GM18498 (cell line): ENCODE data around the gene BRCA1.
"Not testable (repeated sequence)": the region's sequence is repeated elsewhere in the genome, so short reads cannot be mapped to it uniquely, and the experiment has no call there.

Experiments
- ATAC-seq: cut with Tn5 transposase; IDR thresholded peaks from one replicate; pipeline ENCODE4 v1.9.1; 2021; ENCODE audit warnings: mild to moderate bottlenecking, moderate library complexity; ENCODE audit not compliant: unreplicated experiment

BRCA1 gene

DNA sequence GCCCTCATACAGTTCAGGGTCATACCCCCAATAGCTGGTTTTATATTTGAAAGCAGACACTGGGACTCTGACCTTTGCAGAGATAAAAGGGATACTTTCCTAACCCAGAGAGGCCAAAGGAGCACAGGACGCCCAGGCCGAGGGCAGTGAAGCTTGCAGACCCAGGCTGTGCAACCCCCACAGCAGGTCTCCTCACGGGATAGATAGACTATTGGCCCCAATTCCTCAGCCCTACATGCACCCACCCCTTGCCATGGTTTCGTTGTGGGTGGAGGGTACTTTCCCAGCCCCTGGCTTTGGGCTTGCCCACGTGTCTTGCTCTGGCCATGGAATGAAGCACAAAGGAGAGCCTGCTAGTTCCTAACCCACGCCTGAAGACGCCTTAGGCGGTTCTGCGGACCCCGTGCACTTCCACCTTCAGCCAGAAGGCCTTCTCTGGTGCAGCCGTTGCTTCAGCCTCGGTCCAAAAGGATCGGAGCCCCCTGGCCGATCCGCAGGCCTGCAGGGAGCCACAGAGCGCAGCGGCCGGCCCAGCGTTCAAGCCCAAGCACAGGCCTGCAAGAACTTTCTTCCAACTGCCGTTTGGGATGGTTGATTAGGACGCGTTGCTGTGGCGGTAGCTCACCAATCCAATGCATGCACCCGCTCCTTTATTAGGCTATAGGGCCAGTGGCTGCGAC is 9.8 kb upstream of the BRCA1 start:
- ATAC-seq: no peak

DNA sequence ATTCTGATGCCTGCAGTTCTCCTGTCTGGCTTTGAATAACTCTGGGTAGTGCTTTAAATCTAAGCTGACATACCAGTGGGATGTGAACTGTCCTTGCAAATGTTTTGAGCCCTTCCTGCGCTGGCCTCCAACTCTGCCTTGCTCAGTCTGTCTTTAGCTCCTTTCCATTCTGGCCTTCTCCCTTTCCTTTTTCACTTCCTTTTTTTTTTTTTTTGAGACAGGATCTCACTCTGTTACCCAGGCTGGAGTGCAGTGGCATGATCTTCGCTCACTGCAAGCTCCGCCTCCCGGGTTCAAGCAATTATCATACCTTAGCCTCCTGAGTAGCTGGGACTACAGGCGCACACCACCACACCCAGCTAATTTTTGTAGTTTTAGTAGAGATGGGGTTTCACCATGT is 8.3 kb upstream of the BRCA1 start:
- not testable (repeated sequence) for ATAC-seq

DNA sequence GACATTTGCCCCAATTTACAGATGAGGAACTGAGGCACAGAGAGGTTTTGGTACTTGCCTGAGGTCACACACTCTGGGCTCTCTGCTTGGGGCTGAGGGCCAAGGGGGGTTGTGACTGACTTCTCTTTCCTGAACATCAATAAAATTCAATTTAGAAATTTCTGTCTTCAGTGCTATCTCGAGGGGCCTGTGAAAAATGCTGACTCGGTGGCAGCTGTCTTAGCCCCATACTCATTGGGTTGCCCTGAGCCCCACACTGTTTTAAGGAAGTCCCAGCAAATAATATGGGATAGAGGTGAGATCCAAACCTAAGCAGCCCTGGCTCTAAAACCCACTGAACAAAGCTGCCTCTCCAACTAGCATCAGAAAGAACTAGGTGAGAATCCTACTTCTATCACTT is 7.0 kb upstream of the BRCA1 start:
- no peak for ATAC-seq

DNA sequence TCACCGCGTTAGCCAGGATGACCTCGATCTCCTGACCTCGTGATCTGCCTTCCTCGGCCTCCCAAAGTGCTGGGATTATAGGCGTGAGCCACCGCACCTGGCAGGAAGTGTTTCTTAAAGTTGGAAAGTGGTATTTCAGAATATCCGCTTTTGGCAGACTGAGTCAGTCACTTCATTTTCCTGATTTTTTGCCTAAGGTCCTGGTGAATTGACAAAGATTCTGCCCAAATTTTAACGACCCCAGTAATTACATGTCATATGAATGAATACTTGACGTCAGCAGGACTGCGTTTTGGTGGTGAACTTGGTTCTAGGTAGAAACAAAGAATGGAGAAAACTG is 4.5 kb upstream of the BRCA1 start:
- no peak for ATAC-seq

DNA sequence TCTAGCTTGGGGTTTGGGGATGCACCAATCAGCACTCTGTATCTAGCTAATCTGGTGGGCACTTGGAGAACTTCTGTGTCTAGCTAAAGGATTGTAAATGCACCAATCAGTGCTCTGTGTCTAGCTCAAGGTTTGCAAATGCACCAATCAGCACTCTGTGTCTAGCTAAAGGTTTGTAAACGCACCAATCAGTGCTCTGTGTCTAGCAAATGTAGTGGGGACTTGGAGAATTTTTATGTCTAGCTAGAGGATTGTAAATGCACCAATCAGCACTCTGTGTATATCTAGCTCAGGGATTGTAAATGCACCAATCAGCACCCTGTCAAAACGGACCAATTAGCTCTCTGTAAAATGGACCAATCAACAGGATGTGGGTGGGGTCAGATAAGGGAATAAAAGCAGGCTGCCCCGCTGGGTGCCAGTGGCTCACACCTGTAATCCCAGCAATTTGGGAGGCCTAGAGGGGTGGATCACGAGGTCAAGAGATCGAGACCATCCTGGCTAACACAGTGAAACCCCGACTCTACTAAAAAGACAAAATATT is 2.2 kb upstream of the BRCA1 start:
- not testable (repeated sequence) for ATAC-seq

DNA sequence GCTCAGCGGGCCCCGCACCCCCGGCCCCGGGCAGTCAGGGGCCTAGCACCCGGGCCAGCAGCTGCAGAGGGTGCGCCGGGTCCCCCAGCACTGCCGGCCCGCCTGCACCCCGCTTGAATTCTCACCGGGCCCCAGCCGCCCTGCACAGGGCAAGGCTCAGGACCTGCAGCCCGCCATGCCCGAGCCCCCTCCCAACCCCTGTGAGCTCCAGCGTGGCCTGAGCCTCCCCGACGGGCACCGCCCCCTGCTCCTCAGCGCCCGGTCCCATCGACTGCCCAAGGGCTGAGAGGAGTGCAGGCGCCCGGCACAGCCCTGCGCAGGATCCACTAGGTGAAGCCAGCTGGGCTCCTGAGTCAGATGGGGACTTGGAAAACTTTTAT is 1.7 kb upstream of the BRCA1 start:
- no peak for ATAC-seq

DNA sequence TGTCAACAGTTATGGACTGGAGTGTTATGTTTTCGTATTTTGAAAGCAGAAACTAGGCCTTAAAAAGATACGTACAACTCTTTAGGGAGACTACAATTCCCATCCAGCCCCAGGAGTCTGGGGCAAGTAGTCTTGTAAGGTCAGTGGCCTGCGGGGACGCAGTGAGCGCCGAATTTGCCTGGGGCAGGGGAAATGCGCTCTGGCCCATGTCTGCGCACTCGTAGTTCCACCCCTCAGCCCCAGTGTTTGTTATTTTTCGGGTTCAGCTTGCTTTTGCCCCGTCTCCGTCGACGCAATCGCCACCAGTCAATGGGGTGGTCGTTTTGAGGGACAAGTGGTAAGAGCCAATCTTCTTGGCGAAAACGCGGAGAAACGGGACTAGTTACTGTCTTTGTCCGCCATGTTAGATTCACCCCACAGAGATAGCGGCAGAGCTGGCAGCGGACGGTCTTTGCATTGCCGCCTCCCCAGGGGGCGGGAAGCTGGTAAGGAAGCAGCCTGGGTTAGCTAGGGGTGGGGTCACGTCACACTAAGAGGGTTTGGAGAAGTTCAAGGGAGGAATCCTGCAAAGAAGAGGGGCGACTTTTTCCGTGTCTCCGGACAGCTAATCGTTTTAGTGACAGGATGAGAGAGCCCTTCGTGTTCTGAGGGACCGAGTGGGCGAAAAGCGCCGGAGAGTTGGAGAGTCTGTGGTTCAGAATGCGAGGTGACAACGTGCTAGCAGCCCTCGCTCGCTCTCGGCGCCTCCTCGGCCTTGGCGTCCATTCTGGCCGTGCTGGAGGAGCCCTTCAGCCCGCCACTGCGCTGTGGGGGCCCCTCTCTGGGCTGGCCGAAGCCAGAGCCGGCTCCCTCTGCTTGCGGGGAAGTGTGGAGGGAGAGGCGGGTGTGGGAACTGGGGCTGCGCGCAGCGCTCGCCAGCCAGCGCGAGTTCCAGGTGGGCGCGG is 1.1 kb upstream of the BRCA1 start:
- ATAC-seq: no peak

DNA sequence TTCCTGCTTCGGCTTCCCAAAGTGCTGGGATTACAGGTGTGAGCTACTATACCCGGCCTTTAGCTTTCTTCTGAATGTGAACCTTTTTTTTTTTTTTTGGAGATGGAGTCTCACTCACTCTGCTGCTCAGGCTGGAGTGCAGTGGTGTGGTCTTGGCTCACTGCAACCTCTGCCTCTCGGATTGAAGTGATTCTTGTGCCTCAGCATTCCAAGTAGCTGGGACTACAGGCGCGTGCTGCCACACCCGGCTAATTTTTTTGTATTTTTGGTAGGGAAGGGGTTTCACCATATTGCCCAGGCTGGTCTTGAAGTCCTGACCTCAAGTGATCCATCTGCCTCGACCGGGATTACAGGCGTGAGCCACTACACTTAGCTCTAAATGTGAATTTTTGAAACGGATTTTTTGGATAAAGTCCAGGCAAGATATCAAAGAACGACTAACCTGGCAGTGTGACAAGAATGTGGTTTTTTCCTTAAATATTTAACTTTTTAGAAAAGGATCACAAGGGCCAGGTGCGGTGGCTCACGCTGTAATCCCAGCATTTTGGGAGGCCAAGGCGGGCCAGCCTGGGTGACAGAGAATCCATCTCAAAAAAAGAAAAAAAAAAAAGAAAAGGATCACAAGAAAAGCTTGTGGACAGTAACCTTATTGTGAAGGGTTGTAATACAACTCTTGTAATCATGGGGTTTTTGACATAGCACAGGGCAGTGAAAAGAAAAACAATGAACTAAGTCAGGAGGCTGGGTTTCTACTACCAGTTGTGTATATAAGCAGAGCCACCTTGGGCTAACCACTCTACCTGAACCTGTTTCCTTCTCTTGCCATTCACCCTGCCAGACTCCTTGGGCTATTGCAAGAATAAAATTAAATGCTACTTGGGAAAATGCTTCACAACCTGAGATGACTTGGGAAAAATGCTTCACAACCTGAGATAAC is 6.2 kb downstream of the BRCA1 start:
- ATAC-seq: no peak

DNA sequence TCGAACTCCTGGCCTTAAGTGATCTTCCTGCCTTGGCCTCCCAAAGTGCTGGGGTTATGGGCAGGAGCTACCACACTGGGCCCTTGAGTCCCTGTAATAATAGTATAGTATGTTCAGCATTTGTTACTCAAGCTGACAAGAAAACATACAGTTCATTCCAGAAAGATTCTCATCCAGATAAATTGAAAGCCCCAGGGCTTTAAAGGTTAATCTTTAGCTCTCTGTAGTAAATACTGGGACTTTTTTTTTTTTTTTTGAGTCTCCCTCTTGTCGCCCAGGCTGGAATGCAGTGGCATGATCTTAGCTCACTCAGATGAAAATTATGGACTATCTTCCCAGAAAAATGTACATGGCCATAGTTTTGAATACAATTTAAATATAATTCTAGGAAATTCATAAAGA is 11.0 kb downstream of the BRCA1 start:
- ATAC-seq: no peak

DNA sequence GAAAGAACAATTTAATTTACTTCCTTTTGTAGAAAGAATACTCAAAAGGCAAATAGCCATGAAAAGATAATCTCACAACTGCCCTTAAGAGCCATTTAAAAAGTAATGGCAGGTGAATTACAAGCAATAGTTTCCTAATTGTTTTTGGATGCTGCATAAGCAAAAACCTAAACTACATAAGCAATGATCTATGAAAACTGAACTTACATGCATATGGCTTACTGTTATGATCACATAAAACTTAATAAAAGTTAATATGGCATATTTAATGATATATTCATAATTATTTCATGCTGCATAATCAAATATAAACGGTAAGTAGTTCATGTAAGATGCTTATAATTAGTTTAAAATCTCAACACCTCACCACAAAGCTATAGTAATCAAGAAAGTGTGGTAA is 18.6 kb downstream of the BRCA1 start:
- no peak for ATAC-seq

DNA sequence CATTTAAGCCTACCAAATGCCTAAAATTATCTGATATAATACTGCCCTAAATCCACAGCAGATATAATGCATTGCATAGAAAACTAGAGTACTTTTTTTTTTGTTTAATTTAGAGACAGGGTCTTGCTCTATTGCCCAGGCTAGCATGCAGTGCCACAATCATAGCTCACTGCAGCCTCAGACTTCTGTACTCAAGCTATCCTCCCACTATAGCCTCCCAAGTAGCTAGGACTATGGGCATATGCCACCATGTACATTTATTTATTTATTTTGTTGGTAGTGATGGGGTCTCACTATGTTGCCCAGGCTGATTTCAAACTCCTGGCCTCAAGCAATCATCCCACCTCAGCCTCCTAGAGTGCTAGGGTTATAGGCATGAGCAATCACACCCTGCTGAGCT is 20.0 kb downstream of the BRCA1 start:
- ATAC-seq: no peak

DNA sequence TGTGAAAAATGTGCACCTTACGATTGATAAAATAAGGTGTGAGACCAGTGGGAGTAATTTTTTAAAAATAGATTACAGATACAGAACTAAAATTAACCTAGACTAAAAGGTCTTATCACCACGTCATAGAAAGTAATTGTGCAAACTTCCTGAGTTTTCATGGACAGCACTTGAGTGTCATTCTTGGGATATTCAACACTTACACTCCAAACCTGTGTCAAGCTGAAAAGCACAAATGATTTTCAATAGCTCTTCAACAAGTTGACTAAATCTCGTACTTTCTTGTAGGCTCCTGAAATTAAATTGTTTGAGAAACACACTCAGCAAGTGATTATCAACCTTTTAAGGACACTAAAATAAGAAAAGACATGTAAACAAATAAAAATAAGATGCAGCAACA is 20.5 kb downstream of the BRCA1 start:
- no peak for ATAC-seq

DNA sequence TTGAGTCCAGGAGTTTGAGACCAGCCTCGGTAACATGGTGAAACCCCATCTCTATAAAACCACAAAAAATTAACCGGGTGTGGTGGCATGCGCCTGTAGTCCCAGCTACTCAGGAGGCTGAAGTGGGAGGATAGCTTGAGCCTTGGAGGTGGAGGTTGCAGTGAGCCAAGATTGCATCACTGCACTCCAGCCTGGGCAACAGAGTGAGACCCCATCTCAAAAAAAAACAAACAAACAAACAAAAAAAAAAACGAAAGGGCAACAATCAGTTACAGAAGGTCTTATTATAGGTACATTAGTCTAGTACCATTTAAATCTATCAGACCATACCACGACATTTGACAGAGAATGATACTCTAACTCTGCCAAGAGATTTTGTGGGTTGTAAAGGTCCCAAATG is 29.8 kb downstream of the BRCA1 start:
- not testable (repeated sequence) for ATAC-seq

DNA sequence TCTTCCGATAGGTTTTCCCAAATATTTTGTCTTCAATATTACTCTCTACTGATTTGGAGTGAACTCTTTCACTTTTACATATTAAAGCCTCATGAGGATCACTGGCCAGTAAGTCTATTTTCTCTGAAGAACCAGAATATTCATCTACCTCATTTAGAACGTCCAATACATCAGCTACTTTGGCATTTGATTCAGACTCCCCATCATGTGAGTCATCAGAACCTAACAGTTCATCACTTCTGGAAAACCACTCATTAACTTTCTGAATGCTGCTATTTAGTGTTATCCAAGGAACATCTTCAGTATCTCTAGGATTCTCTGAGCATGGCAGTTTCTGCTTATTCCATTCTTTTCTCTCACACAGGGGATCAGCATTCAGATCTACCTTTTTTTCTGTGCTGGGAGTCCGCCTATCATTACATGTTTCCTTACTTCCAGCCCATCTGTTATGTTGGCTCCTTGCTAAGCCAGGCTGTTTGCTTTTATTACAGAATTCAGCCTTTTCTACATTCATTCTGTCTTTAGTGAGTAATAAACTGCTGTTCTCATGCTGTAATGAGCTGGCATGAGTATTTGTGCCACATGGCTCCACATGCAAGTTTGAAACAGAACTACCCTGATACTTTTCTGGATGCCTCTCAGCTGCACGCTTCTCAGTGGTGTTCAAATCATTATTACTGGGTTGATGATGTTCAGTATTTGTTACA is 30.9 kb downstream of the BRCA1 start:
- ATAC-seq: no peak

DNA sequence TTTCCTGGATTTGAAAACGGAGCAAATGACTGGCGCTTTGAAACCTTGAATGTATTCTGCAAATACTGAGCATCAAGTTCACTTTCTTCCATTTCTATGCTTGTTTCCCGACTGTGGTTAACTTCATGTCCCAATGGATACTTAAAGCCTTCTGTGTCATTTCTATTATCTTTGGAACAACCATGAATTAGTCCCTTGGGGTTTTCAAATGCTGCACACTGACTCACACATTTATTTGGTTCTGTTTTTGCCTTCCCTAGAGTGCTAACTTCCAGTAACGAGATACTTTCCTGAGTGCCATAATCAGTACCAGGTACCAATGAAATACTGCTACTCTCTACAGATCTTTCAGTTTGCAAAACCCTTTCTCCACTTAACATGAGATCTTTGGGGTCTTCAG is 32.3 kb downstream of the BRCA1 start:
- no peak for ATAC-seq

DNA sequence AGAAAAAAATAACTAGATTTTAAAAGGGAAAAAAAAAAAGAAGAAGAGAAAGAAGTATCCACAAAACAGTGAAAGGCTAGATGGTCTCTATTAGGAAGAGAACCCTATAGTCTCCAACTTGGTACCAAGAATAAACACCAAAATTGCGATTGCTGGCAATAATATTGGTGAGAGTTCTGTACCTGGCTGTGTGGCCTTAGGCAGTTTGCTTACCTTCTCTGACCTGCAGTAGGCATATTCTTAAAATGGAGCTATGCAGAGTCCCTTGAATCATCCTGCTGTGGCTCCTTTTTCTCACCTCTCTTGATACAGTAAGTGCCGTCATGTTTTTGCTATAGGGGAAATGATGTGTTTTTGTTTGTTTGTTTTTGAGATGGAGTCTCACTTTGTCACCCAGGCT is 35.1 kb downstream of the BRCA1 start:
- no peak for ATAC-seq

DNA sequence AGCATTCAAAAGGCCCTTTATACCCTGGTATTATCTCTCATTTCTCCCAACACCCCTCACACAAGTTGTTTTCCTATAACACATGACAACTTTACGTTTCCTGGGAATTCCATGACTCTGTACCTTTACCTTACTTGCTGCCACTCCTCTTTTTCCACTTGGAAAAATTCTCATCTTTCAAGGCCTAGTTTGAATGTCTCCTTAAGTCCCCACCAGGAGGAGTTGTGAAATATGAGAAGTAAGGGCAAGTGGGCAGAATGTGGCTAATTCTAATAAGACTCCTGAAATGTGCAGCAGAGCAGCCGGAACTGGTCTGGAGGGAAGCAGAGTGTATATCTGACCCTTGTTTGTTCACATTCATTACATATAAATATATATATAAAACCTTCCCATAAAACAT is 39.7 kb downstream of the BRCA1 start:
- no peak for ATAC-seq

DNA sequence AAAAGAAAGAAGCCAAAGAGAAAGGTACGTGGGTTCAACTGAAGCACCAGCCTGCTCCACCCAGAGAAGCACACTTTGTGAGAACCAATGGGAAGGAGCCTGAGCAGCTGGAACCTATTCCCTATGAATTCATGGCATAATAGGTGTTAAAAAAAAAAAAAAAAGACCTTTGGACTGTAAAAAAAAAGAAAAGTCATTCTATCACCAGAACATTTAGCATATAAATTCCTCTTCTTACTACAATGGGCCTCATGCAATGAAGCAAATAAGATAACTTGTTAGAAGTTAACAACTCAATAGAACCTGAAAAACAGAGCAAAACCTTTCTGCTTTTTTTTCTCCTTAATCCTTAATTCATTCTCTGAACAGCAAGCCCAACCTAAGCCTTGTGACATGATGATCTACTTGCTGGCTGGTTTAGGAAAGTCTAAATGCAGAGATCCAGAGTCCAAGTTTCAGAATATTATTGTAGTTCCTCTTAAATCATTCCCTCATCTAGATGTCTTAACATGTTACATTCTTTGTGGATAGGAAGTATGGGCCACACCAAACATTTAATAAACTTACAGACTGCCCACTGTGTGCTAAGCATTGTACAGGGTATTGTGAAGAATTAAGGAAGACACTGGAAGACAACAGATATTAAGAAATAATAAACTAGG is 45.4 kb downstream of the BRCA1 start:
- ATAC-seq: no peak

DNA sequence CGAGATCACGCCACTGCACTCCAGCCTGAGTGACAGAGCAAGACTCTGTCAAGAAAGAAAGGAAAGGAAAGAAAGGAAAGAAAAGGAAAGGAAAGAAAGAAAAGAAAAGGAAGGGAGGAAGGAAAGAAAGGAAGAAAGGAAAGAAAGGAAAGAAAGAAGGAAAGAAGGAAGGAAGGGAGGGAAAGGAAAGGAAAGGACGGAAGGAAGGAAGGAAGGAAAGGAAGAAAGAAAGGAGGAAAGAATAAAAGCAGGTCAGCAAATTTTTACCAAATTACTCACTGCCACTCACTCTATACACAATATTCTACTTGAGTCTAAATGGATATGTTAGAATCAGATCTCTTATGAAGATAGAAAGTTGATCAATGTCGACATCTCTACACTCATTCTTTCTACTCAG is 50.3 kb downstream of the BRCA1 start:
- no peak for ATAC-seq

DNA sequence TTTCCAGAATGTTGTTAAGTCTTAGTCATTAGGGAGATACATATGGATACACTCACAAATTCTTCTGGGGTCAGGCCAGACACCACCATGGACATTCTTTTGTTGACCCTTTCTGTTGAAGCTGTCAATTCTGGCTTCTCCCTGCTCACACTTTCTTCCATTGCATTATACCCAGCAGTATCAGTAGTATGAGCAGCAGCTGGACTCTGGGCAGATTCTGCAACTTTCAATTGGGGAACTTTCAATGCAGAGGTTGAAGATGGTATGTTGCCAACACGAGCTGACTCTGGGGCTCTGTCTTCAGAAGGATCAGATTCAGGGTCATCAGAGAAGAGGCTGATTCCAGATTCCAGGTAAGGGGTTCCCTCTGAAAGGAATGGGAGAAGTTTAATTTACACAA is 54.3 kb downstream of the BRCA1 start:
- ATAC-seq: no peak
